ENCODE results near the gene IL1R1. TPM values are rescaled to one million over a fixed set of nuclear protein-coding genes. Genes with fewer than 3 reads are reported as not detected.

The IL1R1 gene
- polyA plus RNA-seq, 1 donor from 2014 or later, result not detected

DNA sequence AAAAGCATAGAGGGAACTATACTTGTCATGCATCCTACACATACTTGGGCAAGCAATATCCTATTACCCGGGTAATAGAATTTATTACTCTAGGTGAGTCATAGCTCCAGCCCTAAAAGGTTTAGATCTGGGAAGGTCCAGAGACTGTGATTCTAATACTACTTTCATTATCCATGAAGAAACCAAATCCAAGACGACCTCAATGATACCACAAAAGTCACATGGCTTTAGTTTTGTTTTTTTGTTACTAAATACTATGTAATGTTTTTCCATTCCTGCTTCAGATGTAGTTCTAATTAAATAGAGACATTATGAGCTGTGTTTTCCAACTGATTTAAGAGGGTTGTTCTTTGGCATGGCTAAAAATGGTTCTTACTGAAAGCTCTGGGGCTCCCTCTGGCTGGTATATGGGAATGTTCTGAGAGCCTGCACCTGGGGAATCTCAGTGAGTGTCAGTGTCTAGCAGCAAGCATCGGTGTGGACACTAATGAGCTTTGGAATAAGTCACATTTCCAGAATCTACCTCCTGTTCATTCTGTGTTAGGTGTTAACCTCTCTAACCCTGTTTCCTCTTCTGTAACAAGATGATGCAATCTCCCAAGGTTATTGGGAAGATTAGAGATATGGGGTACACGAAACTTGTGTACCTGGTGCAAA is 23.8 kb downstream of the IL1R1 start:
- no peaks in the 10 kb centered on the region for H3K79me2 ChIP-seq (replicated peaks; ENCODE audit: insufficient read depth, low read length)
- no peaks in the 10 kb centered on the region for H3F3A ChIP-seq (ENCODE audit: insufficient read depth, low read length, poor library complexity, severe bottlenecking)
- H2AFZ ChIP-seq (ENCODE audit: low read depth, low read length), result no peak overlapping the region
- TF ChIP-seq SMC3 (conservative IDR thresholded peaks at IDR 0.05; ENCODE audit: poor library complexity) (peak; percentile 31), RAD21 (conservative IDR thresholded peaks at IDR 0.05) (peak; percentile 31), TAF1 (IDR thresholded peaks at IDR 0.05; ENCODE audit: low read depth) (no peak), POLR2AphosphoS5 (IDR thresholded peaks at IDR 0.05) (no peak)
- TF ChIP-seq, protein P1, sequence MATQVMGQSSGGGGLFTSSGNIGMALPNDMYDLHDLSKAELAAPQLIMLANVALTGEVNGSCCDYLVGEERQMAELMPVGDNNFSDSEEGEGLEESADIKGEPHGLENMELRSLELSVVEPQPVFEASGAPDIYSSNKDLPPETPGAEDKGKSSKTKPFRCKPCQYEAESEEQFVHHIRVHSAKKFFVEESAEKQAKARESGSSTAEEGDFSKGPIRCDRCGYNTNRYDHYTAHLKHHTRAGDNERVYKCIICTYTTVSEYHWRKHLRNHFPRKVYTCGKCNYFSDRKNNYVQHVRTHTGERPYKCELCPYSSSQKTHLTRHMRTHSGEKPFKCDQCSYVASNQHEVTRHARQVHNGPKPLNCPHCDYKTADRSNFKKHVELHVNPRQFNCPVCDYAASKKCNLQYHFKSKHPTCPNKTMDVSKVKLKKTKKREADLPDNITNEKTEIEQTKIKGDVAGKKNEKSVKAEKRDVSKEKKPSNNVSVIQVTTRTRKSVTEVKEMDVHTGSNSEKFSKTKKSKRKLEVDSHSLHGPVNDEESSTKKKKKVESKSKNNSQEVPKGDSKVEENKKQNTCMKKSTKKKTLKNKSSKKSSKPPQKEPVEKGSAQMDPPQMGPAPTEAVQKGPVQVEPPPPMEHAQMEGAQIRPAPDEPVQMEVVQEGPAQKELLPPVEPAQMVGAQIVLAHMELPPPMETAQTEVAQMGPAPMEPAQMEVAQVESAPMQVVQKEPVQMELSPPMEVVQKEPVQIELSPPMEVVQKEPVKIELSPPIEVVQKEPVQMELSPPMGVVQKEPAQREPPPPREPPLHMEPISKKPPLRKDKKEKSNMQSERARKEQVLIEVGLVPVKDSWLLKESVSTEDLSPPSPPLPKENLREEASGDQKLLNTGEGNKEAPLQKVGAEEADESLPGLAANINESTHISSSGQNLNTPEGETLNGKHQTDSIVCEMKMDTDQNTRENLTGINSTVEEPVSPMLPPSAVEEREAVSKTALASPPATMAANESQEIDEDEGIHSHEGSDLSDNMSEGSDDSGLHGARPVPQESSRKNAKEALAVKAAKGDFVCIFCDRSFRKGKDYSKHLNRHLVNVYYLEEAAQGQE (IDR thresholded peaks at IDR 0.05; ENCODE audit: borderline replicate concordance), result no peak
- TF ChIP-seq, protein P2, sequence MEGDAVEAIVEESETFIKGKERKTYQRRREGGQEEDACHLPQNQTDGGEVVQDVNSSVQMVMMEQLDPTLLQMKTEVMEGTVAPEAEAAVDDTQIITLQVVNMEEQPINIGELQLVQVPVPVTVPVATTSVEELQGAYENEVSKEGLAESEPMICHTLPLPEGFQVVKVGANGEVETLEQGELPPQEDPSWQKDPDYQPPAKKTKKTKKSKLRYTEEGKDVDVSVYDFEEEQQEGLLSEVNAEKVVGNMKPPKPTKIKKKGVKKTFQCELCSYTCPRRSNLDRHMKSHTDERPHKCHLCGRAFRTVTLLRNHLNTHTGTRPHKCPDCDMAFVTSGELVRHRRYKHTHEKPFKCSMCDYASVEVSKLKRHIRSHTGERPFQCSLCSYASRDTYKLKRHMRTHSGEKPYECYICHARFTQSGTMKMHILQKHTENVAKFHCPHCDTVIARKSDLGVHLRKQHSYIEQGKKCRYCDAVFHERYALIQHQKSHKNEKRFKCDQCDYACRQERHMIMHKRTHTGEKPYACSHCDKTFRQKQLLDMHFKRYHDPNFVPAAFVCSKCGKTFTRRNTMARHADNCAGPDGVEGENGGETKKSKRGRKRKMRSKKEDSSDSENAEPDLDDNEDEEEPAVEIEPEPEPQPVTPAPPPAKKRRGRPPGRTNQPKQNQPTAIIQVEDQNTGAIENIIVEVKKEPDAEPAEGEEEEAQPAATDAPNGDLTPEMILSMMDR (IDR thresholded peaks at IDR 0.05; ENCODE audit: poor library complexity, severe bottlenecking), result peak; percentile 41
- H3K9ac ChIP-seq (ENCODE audit: low read length), result no peak overlapping the region
- no peak overlapping the region for H3K27ac ChIP-seq (ENCODE audit: low read length)
- H3K9me3 ChIP-seq (ENCODE audit: low read length), result no peaks in the 10 kb centered on the region
- no peaks in the 10 kb centered on the region for H3K36me3 ChIP-seq (ENCODE audit: insufficient read depth, low read length)
- no peak overlapping the region for H3K4me3 ChIP-seq (ENCODE audit: low read length)
- no peaks in the 10 kb centered on the region for H3K9me2 ChIP-seq (ENCODE audit: insufficient read depth, low read length)
- no peaks in the 10 kb centered on the region for H3K27me3 ChIP-seq (ENCODE audit: insufficient read depth, low read depth, low read length)
- no peak overlapping the region for H3K4me2 ChIP-seq (ENCODE audit: low read length)
- H4K20me1 ChIP-seq (ENCODE audit: insufficient read depth), result no peaks in the 10 kb centered on the region

DNA sequence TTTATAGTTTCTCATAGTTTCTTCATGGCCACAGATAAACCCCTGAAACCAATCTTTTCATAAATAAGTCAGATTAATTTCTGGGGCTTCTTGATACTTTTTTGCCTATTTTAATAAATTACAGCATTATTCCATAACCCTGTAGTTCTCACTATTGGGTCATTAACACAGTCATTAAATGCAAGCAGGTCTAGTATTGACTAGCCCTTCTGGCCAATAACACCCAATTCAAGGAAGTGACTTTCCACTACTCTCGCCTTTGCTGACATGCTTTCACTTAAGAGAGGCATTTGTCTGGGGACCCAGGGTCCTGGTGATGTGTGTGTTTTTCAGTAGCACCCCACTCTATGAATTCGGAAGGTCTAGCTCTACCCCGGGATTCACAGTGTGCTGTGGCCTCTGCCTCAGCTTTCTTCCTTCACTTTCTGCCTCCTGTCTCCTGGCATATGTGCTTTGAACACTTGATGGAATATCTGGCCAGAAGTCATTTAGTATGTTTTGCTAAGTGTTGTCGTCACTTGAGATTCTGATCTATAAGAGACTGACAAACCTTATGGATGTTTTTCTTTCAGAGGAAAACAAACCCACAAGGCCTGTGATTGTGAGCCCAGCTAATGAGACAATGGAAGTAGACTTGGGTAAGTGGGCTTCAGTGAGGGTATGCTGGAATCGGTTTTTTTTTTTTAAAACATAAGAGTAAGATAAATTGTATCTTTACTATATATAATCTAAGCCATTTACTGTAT is 25.7 kb downstream of the IL1R1 start:
- Histone ChIP-seq H3K27ac (ENCODE audit: low read length) (no peak overlapping the region), H3K4me3 (ENCODE audit: low read length) (no peak overlapping the region), H4K20me1 (ENCODE audit: insufficient read depth) (no peaks in the 10 kb centered on the region), H3K9me2 (ENCODE audit: insufficient read depth, low read length) (no peaks in the 10 kb centered on the region), H3K9ac (ENCODE audit: low read length) (no peak overlapping the region), H3K9me3 (ENCODE audit: low read length) (no peaks in the 10 kb centered on the region), H3K79me2 (replicated peaks; ENCODE audit: insufficient read depth, low read length) (no peaks in the 10 kb centered on the region), H3K4me2 (ENCODE audit: low read length) (no peak overlapping the region), H3K27me3 (ENCODE audit: insufficient read depth, low read depth, low read length) (no peaks in the 10 kb centered on the region), H2AFZ (ENCODE audit: low read depth, low read length) (no peak overlapping the region), H3F3A (ENCODE audit: insufficient read depth, low read length, poor library complexity, severe bottlenecking) (no peaks in the 10 kb centered on the region), H3K36me3 (ENCODE audit: insufficient read depth, low read length) (no peaks in the 10 kb centered on the region)
- TF ChIP-seq RAD21 (conservative IDR thresholded peaks at IDR 0.05) (no peak), SMC3 (conservative IDR thresholded peaks at IDR 0.05; ENCODE audit: poor library complexity) (no peak), EP300 (conservative IDR thresholded peaks at IDR 0.05; ENCODE audit: poor library complexity, severe bottlenecking) (no peak), POLR2AphosphoS5 (IDR thresholded peaks at IDR 0.05) (no peak), EZH2 (IDR thresholded peaks at IDR 0.05; ENCODE audit: borderline replicate concordance, insufficient read depth, low read length, poor library complexity, severe bottlenecking) (no peak), TAF1 (IDR thresholded peaks at IDR 0.05; ENCODE audit: low read depth) (no peak), MXI1 (conservative IDR thresholded peaks at IDR 0.05; ENCODE audit: poor library complexity, severe bottlenecking) (no peak)
- TF ChIP-seq, protein P2 (IDR thresholded peaks at IDR 0.05; ENCODE audit: poor library complexity, severe bottlenecking), result no peak
- TF ChIP-seq, protein P1 (IDR thresholded peaks at IDR 0.05; ENCODE audit: borderline replicate concordance), result no peak
